Ascending aorta (tissue), 2 donors: ENCODE measurements around the gene FAM20B. TPM values are rescaled to one million over a fixed set of nuclear protein-coding genes. Genes with fewer than 3 reads are reported as not detected.
"Not testable (repeated sequence)": the region's sequence is repeated elsewhere in the genome, so short reads cannot be mapped to it uniquely, and the experiment has no call there.

Source experiments
- DNase-seq, 2 donors: peaks; one replicate each; pipeline ENCODE4 v3.0.0-alpha.2; 2019; ENCODE audit warnings: low spot score in 2 of 2
- H3K27ac ChIP-seq, 2 donors: fragments of 200-600 bp; sonication (generic); one replicate each; pipeline ENCODE4 v1.5.1; 2016 to 2017; ENCODE audit warnings: mild to moderate bottlenecking in 1 of 2
- H3K27me3 ChIP-seq: fragments of 200-600 bp; sonication (generic); one replicate; pipeline ENCODE4 v1.5.1; 2017
- H3K36me3 ChIP-seq, 2 donors: fragments of 200-600 bp; sonication (generic); one replicate each; pipeline ENCODE4 v1.5.1; 2016
- H3K4me1 ChIP-seq, 2 donors: fragments of 200-600 bp; sonication (generic); one replicate each; pipeline ENCODE4 v1.5.1; 2016 to 2017; ENCODE audit warnings: mild to moderate bottlenecking in 1 of 2
- H3K4me3 ChIP-seq, 2 donors: fragments of 200-600 bp; sonication (generic); one replicate each; pipeline ENCODE4 v1.5.1; 2016 to 2017; ENCODE audit warnings: mild to moderate bottlenecking in 1 of 2
- H3K9me3 ChIP-seq, 2 donors: fragments of 200-600 bp; sonication (generic); one replicate each; pipeline ENCODE4 v1.5.1; 2016
- intact Hi-C: fragments of 100-400 bp; cut with DNase I; formaldehyde crosslinking; loops from one replicate; pipeline ENCODE4 v1.15.1; 2023
- total RNA-seq: library from RNA; depleted of rRNA; stranded (reverse); fragments of >200 nt; gene quantifications from one replicate; pipeline ENCODE4 v1.1.0, GENCODE V29; 2016
- TF ChIP-seq, protein P1 (sequence below), 3 experiments: fragments of 200-600 bp in 2 of 3; fragments of 450-650 bp in 1 of 3; sonication (generic) in 2 of 3; IDR thresholded peaks; one replicate each; pipeline ENCODE4 v1.5.1; 2016 to 2019; ENCODE audit warnings: antibody characterized with exemption in 3 of 3, mild to moderate bottlenecking in 1 of 3, moderate library complexity in 1 of 3

The FAM20B gene
- 17.3 TPM for total RNA-seq

DNA sequence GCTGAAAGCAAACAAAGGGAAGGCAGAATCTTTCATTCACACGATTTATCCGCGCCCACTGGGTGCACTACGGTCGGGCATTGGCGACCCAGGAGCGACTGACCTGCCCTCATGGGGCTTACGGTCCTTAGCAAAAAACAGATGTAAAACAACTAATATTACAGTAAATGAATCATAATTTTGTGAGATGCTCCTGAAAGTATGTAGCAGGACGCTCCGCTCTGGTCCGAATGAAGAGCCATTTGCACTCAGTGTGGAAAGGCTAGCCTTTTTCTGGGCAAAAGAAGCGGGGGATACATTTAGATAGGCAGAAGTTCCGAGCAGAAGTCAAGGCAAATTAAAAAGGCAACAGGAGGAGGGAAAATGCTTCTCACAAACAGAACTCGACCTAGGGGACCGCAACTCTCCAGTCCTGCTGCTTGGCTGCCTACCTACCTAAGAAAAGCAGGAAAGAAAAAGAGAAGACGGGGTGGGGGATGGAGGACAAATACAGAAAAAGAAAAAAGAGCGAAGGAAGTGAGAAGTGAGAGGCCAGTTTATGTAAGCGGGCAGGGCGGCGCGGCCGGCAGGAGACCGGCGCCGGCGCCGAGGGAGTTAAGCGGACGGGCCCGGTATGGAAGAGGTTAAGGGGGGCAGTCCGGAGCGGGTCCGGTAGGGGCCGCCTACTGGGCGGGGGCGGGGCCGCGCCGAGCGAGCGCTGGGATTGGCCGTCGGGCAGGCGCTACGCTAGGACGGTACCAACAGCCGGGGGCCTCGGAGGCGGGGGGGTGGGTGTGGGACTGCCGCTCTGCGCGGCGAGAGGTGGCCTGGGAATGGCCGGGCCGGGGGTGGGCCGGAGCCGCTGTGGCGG, at the start of gene FAM20B:
Gene FAM20B (plus strand): TSS at position 770 of the 850 bp plus-strand sequence. CDS start 17,954 bp downstream, outside the sequence.
- peak within 1 kb of the TSS; percentile 95 to 97 for H3K27ac ChIP-seq
- peaks cover 0 to 3% of the 10 kb centered on the region in 2 donors for H3K4me1 ChIP-seq
- intact Hi-C loops, result loop anchor here (5.0 to 10.0 kb wide), 6 partner anchors 57 to 931 kb away; partner anchors contain the start of genes AXDND1, RASAL2, SOAT1 and TOR3A
- no peaks in the 10 kb centered on the region for H3K9me3 ChIP-seq
- peak within 1 kb of the TSS; percentile 91 to 97 for H3K4me3 ChIP-seq
- TF ChIP-seq, protein P1, sequence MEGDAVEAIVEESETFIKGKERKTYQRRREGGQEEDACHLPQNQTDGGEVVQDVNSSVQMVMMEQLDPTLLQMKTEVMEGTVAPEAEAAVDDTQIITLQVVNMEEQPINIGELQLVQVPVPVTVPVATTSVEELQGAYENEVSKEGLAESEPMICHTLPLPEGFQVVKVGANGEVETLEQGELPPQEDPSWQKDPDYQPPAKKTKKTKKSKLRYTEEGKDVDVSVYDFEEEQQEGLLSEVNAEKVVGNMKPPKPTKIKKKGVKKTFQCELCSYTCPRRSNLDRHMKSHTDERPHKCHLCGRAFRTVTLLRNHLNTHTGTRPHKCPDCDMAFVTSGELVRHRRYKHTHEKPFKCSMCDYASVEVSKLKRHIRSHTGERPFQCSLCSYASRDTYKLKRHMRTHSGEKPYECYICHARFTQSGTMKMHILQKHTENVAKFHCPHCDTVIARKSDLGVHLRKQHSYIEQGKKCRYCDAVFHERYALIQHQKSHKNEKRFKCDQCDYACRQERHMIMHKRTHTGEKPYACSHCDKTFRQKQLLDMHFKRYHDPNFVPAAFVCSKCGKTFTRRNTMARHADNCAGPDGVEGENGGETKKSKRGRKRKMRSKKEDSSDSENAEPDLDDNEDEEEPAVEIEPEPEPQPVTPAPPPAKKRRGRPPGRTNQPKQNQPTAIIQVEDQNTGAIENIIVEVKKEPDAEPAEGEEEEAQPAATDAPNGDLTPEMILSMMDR (IDR thresholded peaks at IDR 0.05), result no peak
- H3K27me3 ChIP-seq, result no peaks in the 10 kb centered on the region
- peak; percentile 68 to 96 for DNase-seq
- no peaks in the 10 kb centered on the region for H3K36me3 ChIP-seq

- Histone ChIP-seq H3K36me3 (no peaks in the 10 kb centered on the region), H3K4me3 (no peak overlapping the region), H3K4me1 (no peaks in the 10 kb centered on the region), H3K27me3 (no peaks in the 10 kb centered on the region), H3K27ac (no peak overlapping the region), H3K9me3 (peaks cover 11 to 32% of the 10 kb centered on the region in 2 donors)
- TF ChIP-seq, protein P1 (IDR thresholded peaks at IDR 0.05), result no peak
- DNase-seq, result no peak
- intact Hi-C loops, result no loop called here
Observed at GRCh38 chr1:178976541-178976940, 49.2 kb upstream of the FAM20B start.

DNA sequence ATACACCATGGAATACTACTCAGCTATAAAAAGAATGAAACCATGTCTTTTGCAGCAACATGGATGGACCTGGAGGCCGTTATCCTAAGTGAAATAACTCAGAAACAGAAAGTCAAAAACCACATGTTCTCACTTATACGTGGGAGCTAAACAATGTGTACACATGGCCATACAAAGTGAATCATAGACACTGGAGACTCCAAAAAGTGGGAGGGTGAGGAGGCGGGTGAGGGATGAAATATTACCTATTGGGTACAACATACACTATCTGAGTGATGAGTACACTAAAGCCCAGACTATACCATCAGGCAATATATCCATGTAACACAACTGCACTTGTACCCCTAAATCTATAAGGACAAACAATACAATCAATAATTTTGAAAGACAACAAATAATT, 39.5 kb upstream of the FAM20B start:
- TF ChIP-seq, protein P1 (IDR thresholded peaks at IDR 0.05), result no peak
- Histone ChIP-seq H3K9me3 (no peaks in the 10 kb centered on the region), H3K36me3 (no peaks in the 10 kb centered on the region), H3K4me1 (no peaks in the 10 kb centered on the region), H3K27me3 (no peaks in the 10 kb centered on the region), H3K27ac (no peak overlapping the region), H3K4me3 (no peak overlapping the region)
- no peak for DNase-seq
- intact Hi-C loops, result no loop called here

DNA sequence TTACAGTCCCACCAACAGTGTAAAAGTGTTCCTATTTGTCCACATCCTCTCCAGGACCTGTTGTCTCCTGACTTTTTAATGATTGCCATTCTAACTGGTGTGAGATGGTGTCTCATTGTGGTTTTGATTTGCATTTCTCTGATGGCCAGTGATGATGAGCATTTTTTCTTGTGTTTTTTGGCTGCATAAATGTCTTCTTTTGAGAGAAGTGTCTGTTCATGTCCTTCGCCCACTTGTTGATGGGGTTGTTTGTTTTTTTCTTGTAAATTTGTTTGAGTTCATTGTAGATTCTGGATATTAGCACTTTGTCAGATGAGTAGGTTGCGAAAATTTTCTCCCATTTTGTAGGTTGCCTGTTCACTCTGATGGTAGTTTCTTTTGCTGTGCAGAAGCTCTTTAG, 37.5 kb upstream of the FAM20B start:
- H3K36me3 ChIP-seq, H3K4me3 ChIP-seq, H3K27ac ChIP-seq, H3K4me1 ChIP-seq, H3K9me3 ChIP-seq, H3K27me3 ChIP-seq, intact Hi-C loops, DNase-seq: not testable (repeated sequence)

DNA sequence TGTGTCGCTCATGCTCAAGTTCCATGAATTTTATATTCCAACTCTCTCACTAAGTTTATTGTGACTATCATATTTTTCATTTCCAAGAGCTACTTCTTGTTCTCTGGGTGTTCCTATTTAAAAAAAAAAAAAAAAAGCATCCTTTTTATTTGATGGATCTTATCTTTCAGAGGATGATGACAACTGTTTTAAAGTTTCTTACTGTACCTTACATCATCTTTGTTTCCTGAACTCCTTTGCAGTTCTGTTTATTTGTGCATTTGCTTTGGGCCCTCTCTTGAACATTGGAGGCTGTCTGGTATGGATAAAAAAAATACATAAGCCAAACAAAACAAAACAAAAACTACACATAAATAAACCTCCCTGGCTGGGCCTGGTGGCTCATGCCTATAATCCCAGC, 32.1 kb upstream of the FAM20B start:
- Histone ChIP-seq H3K27ac (no peak overlapping the region), H3K4me1 (no peaks in the 10 kb centered on the region), H3K36me3 (no peaks in the 10 kb centered on the region), H3K27me3 (no peaks in the 10 kb centered on the region), H3K4me3 (no peak overlapping the region), H3K9me3 (peaks cover 0 to 14% of the 10 kb centered on the region in 2 donors)
- intact Hi-C loops, result no loop called here
- TF ChIP-seq, protein P1 (IDR thresholded peaks at IDR 0.05), result no peak
- DNase-seq, result no peak

GRCh38 chr1:178997428-178997827, 28.3 kb upstream of the FAM20B start:
- H3K27ac ChIP-seq, result no peak overlapping the region
- intact Hi-C loops, result no loop called here
- peaks cover 0 to 14% of the 10 kb centered on the region in 2 donors for H3K9me3 ChIP-seq
- H3K27me3 ChIP-seq, result no peaks in the 10 kb centered on the region
- no peaks in the 10 kb centered on the region for H3K36me3 ChIP-seq
- DNase-seq, result no peak
- TF ChIP-seq, protein P1 (IDR thresholded peaks at IDR 0.05), result no peak
- no peak overlapping the region for H3K4me3 ChIP-seq
- no peaks in the 10 kb centered on the region for H3K4me1 ChIP-seq
